Hematopoietic multipotent progenitor cell treated with erythropoietin and hydrocortisone succinate and interleukin-3 and kit ligand, for 8 days (in vitro differentiated cells): ENCODE results near the gene TIFAB.
"Not testable (repeated sequence)": the region's sequence is repeated elsewhere in the genome, so short reads cannot be mapped to it uniquely, and the experiment has no call there.

Source experiments
- DNase-seq: peaks from one replicate; pipeline ENCODE4 v3.0.0-alpha.2; 2015

TIFAB gene

GRCh38 chr5:135452321-135453030, at the start of gene TIFAB:
TIFAB (minus strand) TSS chr5:135452351; CDS start chr5:135449939, 2,412 bp downstream.
- no peak for DNase-seq

GRCh38 chr5:135498637-135498995, 46.5 kb upstream of the TIFAB start:
- no peak for DNase-seq

GRCh38 chr5:135497971-135498636, 46.0 kb upstream of the TIFAB start:
- DNase-seq = no peak

- DNase-seq = not testable (repeated sequence)
These were observed 43.4 kb upstream of the TIFAB start for GRCh38 chr5:135495531-135495930.

- DNase-seq = no peak
These were observed 42.0 kb upstream of the TIFAB start for GRCh38 chr5:135494196-135494595.

GRCh38 chr5:135493406-135494180, 41.4 kb upstream of the TIFAB start:
- no peak for DNase-seq

- DNase-seq = no peak
These were observed 40.1 kb upstream of the TIFAB start for GRCh38 chr5:135492319-135492626.

- no peak for DNase-seq
These were observed 39.6 kb upstream of the TIFAB start for GRCh38 chr5:135491552-135492318.

- DNase-seq = no peak
These were observed 38.9 kb upstream of the TIFAB start for GRCh38 chr5:135491038-135491551.

- no peak for DNase-seq
These were observed 38.3 kb upstream of the TIFAB start for GRCh38 chr5:135490245-135491037.

- no peak for DNase-seq
These were observed 37.5 kb upstream of the TIFAB start for GRCh38 chr5:135489466-135490244.

GRCh38 chr5:135488727-135489465, 36.7 kb upstream of the TIFAB start:
- no peak for DNase-seq

GRCh38 chr5:135487839-135488514, 35.8 kb upstream of the TIFAB start:
- DNase-seq = no peak

- DNase-seq = no peak
These were observed 34.9 kb upstream of the TIFAB start for GRCh38 chr5:135487037-135487395.

- peak; percentile 77 for DNase-seq
These were observed 34.2 kb upstream of the TIFAB start for GRCh38 chr5:135486131-135487036.

- DNase-seq = no peak
These were observed 32.5 kb upstream of the TIFAB start for GRCh38 chr5:135484674-135485086.

GRCh38 chr5:135483254-135483653, 31.1 kb upstream of the TIFAB start:
- DNase-seq = no peak

GRCh38 chr5:135482381-135482933, 30.3 kb upstream of the TIFAB start:
- peak; percentile 80 for DNase-seq

GRCh38 chr5:135481909-135482311, 29.8 kb upstream of the TIFAB start:
- DNase-seq = no peak
